SK-N-SH (cell line): ENCODE data around the gene MLLT10. TPM values are rescaled to one million over a fixed set of nuclear protein-coding genes. Genes with fewer than 3 reads are reported as not detected.

Source experiments
- CTCF ChIA-PET: fragments of 300-600, 350-600 bp; formaldehyde crosslinking; extraction: SDS; loops from one replicate; lab custom pipeline; 2021; lab: Yijun Ruan, JAX
- POLR2A ChIA-PET: fragments of 350-600 bp; sonication (Branson Sonifier 250); formaldehyde crosslinking; extraction: SDS; loops from one replicate; lab custom pipeline; 2020; ENCODE audit warnings: antibody characterized with exemption, inconsistent platforms; lab: Yijun Ruan, JAX
- DNase-seq: peaks from one replicate; pipeline ENCODE4 v3.0.0; 2012
- H2AFZ ChIP-seq: fragments of 200-600 bp; sonication (generic); 2 replicates; pipeline ENCODE4 v1.8.1; 2016; ENCODE audit warnings: antibody characterized with exemption, mild to moderate bottlenecking, low read depth
- H3F3A ChIP-seq: fragments of 200-600 bp; sonication (generic); replicated peaks from 2 replicates; pipeline ENCODE3; 2016; ENCODE audit warnings: antibody characterized with exemption, mild to moderate bottlenecking; ENCODE audit not compliant: insufficient read depth
- H3K27ac ChIP-seq, 2 experiments: fragments of 200-500 bp in 1 of 2; fragments of 200-600 bp in 1 of 2; sonication (Bioruptor generic) in 1 of 2; sonication (generic), shearing (Covaris generic) in 1 of 2; 2 replicates each; pipeline versions ENCODE4 v1.5.1 to v1.6.1; 2014 to 2016; ENCODE audit warnings: low read depth in 2 of 2, inconsistent platforms in 1 of 2, low read length in 1 of 2, mild to moderate bottlenecking in 1 of 2, mixed read lengths in 1 of 2
- H3K27me3 ChIP-seq: fragments of 200-600 bp; sonication (generic), shearing (Covaris generic); 2 replicates; pipeline ENCODE4 v1.6.1; 2016; ENCODE audit warnings: mixed run types; ENCODE audit not compliant: insufficient read depth
- H3K36me3 ChIP-seq, 2 experiments: fragments of 200-500 bp in 1 of 2; fragments of 200-600 bp in 1 of 2; sonication (Bioruptor generic) in 1 of 2; sonication (generic) in 1 of 2; replicated peaks in 1 of 2; 2 replicates each; pipeline versions ENCODE3 to v1.5.1; 2014 to 2016; ENCODE audit warnings: low read length in 1 of 2, mild to moderate bottlenecking in 1 of 2; ENCODE audit not compliant: insufficient read depth in 2 of 2, control insufficient read depth in 1 of 2
- H3K4me1 ChIP-seq, 2 experiments: fragments of 200-500 bp in 1 of 2; fragments of 200-600 bp in 1 of 2; sonication (Bioruptor generic) in 1 of 2; sonication (generic), shearing (Covaris generic) in 1 of 2; 2 replicates each; pipeline versions ENCODE4 v1.5.1 to v1.6.1; 2014 to 2016; ENCODE audit warnings: low read depth in 1 of 2, low read length in 1 of 2, mixed run types in 1 of 2; ENCODE audit not compliant: insufficient read depth in 2 of 2, control insufficient read depth in 1 of 2
- H3K4me2 ChIP-seq: fragments of 200-600 bp; sonication (generic), shearing (Covaris generic); 2 replicates; pipeline ENCODE4 v1.6.1; 2017; ENCODE audit warnings: mixed run types
- H3K4me3 ChIP-seq, 2 experiments: fragments of 200-500 bp in 1 of 2; fragments of 200-600 bp in 1 of 2; sonication (Bioruptor generic) in 1 of 2; sonication (generic), shearing (Covaris generic) in 1 of 2; 2 replicates each; pipeline versions ENCODE4 v1.5.1 to v1.8.1; 2014 to 2016; ENCODE audit warnings: low read depth in 2 of 2, inconsistent platforms in 1 of 2, low read length in 1 of 2, mild to moderate bottlenecking in 1 of 2, mixed read lengths in 1 of 2, moderate library complexity in 1 of 2
- H3K79me2 ChIP-seq: fragments of 200-600 bp; sonication (generic); 2 replicates; pipeline ENCODE4 v1.8.1; 2017; ENCODE audit warnings: mild to moderate bottlenecking; ENCODE audit not compliant: insufficient read depth
- H3K9ac ChIP-seq: fragments of 200-600 bp; sonication (generic); 2 replicates; pipeline ENCODE4 v1.6.1; 2017; ENCODE audit warnings: mixed run types
- H3K9me2 ChIP-seq: fragments of 200-600 bp; sonication (generic); 2 replicates; pipeline ENCODE4 v1.6.1; 2017; ENCODE audit warnings: mixed run types
- H3K9me3 ChIP-seq: fragments of 200-600 bp; sonication (generic); 2 replicates; pipeline ENCODE4 v1.6.1; 2017; ENCODE audit warnings: mixed run types, mild to moderate bottlenecking, moderate library complexity
- H4K20me1 ChIP-seq: fragments of 200-600 bp; sonication (generic); 2 replicates; pipeline ENCODE4 v1.6.1; 2017; ENCODE audit warnings: mild to moderate bottlenecking, mixed run types; ENCODE audit not compliant: insufficient read depth
- CHD2 ChIP-seq: fragments of 150-350 bp; IDR thresholded peaks from 2 replicates; pipeline ENCODE4 v1.6.1; 2018; ENCODE audit warnings: low read length; ENCODE audit not compliant: partially characterized antibody
- EZH2phosphoT487 ChIP-seq: fragments of 200-600 bp; sonication (generic); IDR thresholded peaks from 2 replicates; pipeline ENCODE4 v1.6.1; 2017; ENCODE audit warnings: low read depth, mixed run types, mild to moderate bottlenecking, antibody characterized with exemption, moderate library complexity, borderline replicate concordance
- FOSL2 ChIP-seq: IDR thresholded peaks from 2 replicates; pipeline ENCODE4 v1.4.0; 2012; ENCODE audit warnings: low read depth, mild to moderate bottlenecking, moderate library complexity, borderline replicate concordance
- FOXJ3 ChIP-seq: sonication (generic); formaldehyde crosslinking; IDR thresholded peaks from 2 replicates; pipeline ENCODE4 v1.5.1; 2020; ENCODE audit warnings: mild to moderate bottlenecking, missing genetic modification reagents
- JUND ChIP-seq: IDR thresholded peaks from 2 replicates; pipeline ENCODE4 v1.4.0; 2012
- MAX ChIP-seq: IDR thresholded peaks from 2 replicates; pipeline ENCODE4 v1.4.0; 2012; ENCODE audit warnings: low read depth
- RCOR1 ChIP-seq: fragments of 150-350 bp; IDR thresholded peaks from 2 replicates; pipeline ENCODE4 v1.6.1; 2017; ENCODE audit warnings: antibody characterized with exemption, low read length
- RXRA ChIP-seq: IDR thresholded peaks from 2 replicates; pipeline ENCODE4 v1.4.0; 2012; ENCODE audit warnings: low read depth, mild to moderate bottlenecking, borderline replicate concordance
- TAF1 ChIP-seq: IDR thresholded peaks from 2 replicates; pipeline ENCODE4 v1.6.1; 2012; ENCODE audit warnings: low read depth, mild to moderate bottlenecking, low read length, moderate library complexity, borderline replicate concordance
- TEAD4 ChIP-seq: IDR thresholded peaks from 2 replicates; pipeline ENCODE4 v1.4.0; 2012; ENCODE audit warnings: mild to moderate bottlenecking, borderline replicate concordance; ENCODE audit not compliant: insufficient read depth
- USF1 ChIP-seq: IDR thresholded peaks from 2 replicates; pipeline ENCODE4 v1.4.0; 2012; ENCODE audit warnings: low read depth, borderline replicate concordance
- ZBTB33 ChIP-seq: IDR thresholded peaks from 2 replicates; pipeline ENCODE4 v1.4.0; 2012; ENCODE audit warnings: low read depth, borderline replicate concordance
- WGBS: methylation state at CpG from one replicate; pipeline ENCODE4 v1.1.6; 2017; ENCODE audit warnings: low lambda C conversion rate; 5-methylcytosine and 5-hydroxymethylcytosine counted together
- polyA plus RNA-seq, 3 experiments: library from polyadenylated mRNA; depleted of rRNA; stranded (reverse); fragments of >200 nt; gene quantifications; 2 replicates each; pipeline ENCODE4 v1.2.3, GENCODE V29; 2012

MLLT10 gene
- polyA plus RNA-seq, 1 of the 3 experiments (the other 2 are of a cell fraction): 26.0 TPM

- TF ChIP-seq TAF1: no peak
- no peak for TF ChIP-seq MAX
- TF ChIP-seq JUND: no peak
- no peak for TF ChIP-seq RXRA
Observed at GRCh38 chr10:21514129-21514817, 19.8 kb upstream of the MLLT10 start (continued).

GRCh38 chr10:21514818-21515351 is 19.1 kb upstream of the MLLT10 start:
- peaks cover 27% of the 10 kb centered on the region for H3K79me2 ChIP-seq

More at GRCh38 chr10:21514818-21515351, 19.1 kb upstream of the MLLT10 start:
- Histone ChIP-seq H3K4me1 (peaks cover 18 to 21% of the 10 kb centered on the region in 2 experiments; a peak in 3 of 4 replicates), H3K27me3 (no peaks in the 10 kb centered on the region), H3K9ac (no peak overlapping the region), H3K27ac (peak overlapping the region in 1 of 2 experiments; percentile 99; a peak in 2 of 4 replicates), H3K9me3 (no peaks in the 10 kb centered on the region), H2AFZ (no peak overlapping the region; the same call in 1 of the 2 replicates), H4K20me1 (no peaks in the 10 kb centered on the region), H3K4me2 (peak overlapping the region; percentile 87), H3F3A (peaks cover 20% of the 10 kb centered on the region), H3K36me3 (no peaks in the 10 kb centered on the region), H3K4me3 (peak overlapping the region; percentile 53 to 64; a peak in 3 of 4 replicates), H3K9me2 (no peaks in the 10 kb centered on the region)
- CTCF ChIA-PET: interaction anchor here (0.7 to 3.4 kb wide), 6 partner anchors 12 to 489 kb away, joined by 3 to 28 read pairs (median 4); partner anchors contain the start of gene DNAJC1
- TF ChIP-seq ZBTB33 (no peak), EZH2phosphoT487 (no peak), FOSL2 (no peak), TAF1 (no peak), RCOR1 (no peak), CHD2 (no peak), FOXJ3 (CRISPR knock-in tag) (no peak), USF1 (no peak), TEAD4 (no peak)
- POLR2A ChIA-PET: interaction anchor here (1.0 to 2.9 kb wide), 3 partner anchors 9 to 18 kb away, joined by 3 to 21 read pairs (median 8); partner anchors contain the start of gene SKIDA1
- DNase-seq: no peak
- 37% methylated on average over 10 of the region's 10 CpGs for WGBS
